A673 (cell line): Measurements from ENCODE around the gene MAMSTR. TPM values are rescaled to one million over a fixed set of nuclear protein-coding genes. Genes with fewer than 3 reads are reported as not detected.

Experiments
- BruUV-seq: library from RNA; stranded (reverse); fragments of 400-500 nt; replicated peaks from 2 replicates; lab custom pipeline; 2021; lab: Mats Ljungman, UMichigan
- CTCF ChIA-PET: fragments of 300-600 bp; sonication (Branson Sonifier 250); formaldehyde crosslinking; loops from one replicate; lab custom pipeline; 2022; ENCODE audit warnings: antibody characterized with exemption; lab: Charles Lee
- POLR2A ChIA-PET: fragments of 300-600 bp; sonication (Branson Sonifier 250); formaldehyde crosslinking; loops from one replicate; lab custom pipeline; 2022; ENCODE audit warnings: antibody characterized with exemption; ENCODE audit not compliant: low non-redundant PET; lab: Charles Lee
- DNase-seq: peaks from one replicate; pipeline ENCODE4 v3.0.0-alpha.2; 2015; ENCODE audit warnings: low spot score
- H3K27ac ChIP-seq: fragments of 200-600 bp; sonication (generic); 2 replicates; pipeline ENCODE4 v1.5.1; 2016; ENCODE audit warnings: mixed run types, low read depth, mild to moderate bottlenecking, mixed read lengths, antibody characterized with exemption, low read length; ENCODE audit not compliant: poor library complexity, severe bottlenecking
- H3K27me3 ChIP-seq: fragments of 200-600 bp; sonication (generic); replicated peaks from 2 replicates; pipeline ENCODE4 v1.6.1; 2017; ENCODE audit warnings: mixed run types, low read depth, mild to moderate bottlenecking, mixed read lengths, antibody characterized with exemption, low read length; ENCODE audit not compliant: insufficient read depth, poor library complexity
- H3K36me3 ChIP-seq: fragments of 200-600 bp; sonication (generic); 2 replicates; pipeline ENCODE4 v1.6.1; 2016; ENCODE audit warnings: mixed run types, mild to moderate bottlenecking, mixed read lengths, antibody characterized with exemption, low read length; ENCODE audit not compliant: insufficient read depth, poor library complexity, severe bottlenecking
- H3K4me1 ChIP-seq: fragments of 200-600 bp; sonication (generic); 2 replicates; pipeline ENCODE4 v1.6.1; 2017; ENCODE audit warnings: mixed run types, mild to moderate bottlenecking, mixed read lengths, antibody characterized with exemption, low read length; ENCODE audit not compliant: insufficient read depth, poor library complexity, severe bottlenecking
- H3K4me3 ChIP-seq: fragments of 200-600 bp; sonication (generic); 2 replicates; pipeline ENCODE4 v1.5.1; 2016; ENCODE audit warnings: low read depth, mixed run types, mild to moderate bottlenecking, mixed read lengths, low read length; ENCODE audit not compliant: poor library complexity, severe bottlenecking
- H3K9me3 ChIP-seq: fragments of 200-600 bp; sonication (generic); 2 replicates; pipeline ENCODE4 v1.6.1; 2016; ENCODE audit warnings: mixed run types, low read depth, mild to moderate bottlenecking, mixed read lengths, antibody characterized with exemption, low read length; ENCODE audit not compliant: poor library complexity, severe bottlenecking
- CTCF ChIP-seq: fragments of 300-800, 200-600 bp; sonication (generic); conservative IDR thresholded peaks from 2 replicates; pipeline ENCODE4 v1.5.1; 2017; ENCODE audit warnings: low read depth, mild to moderate bottlenecking, antibody characterized with exemption, low read length, moderate library complexity, mixed read lengths
- EZH2 ChIP-seq: fragments of 200-600 bp; sonication (generic); IDR thresholded peaks from 2 replicates; pipeline ENCODE4 v1.6.1; 2017; ENCODE audit warnings: borderline replicate concordance, low read depth, mild to moderate bottlenecking, mixed read lengths, antibody characterized with exemption, low read length; ENCODE audit not compliant: poor library complexity, severe bottlenecking
- intact Hi-C: fragments of 100-400 bp; cut with micrococcal nuclease; formaldehyde crosslinking; loops from one replicate; pipeline ENCODE4 v1.10.0; 2022; ENCODE audit not compliant: unreplicated experiment
- total RNA-seq: library from RNA; stranded (reverse); gene quantifications from 2 replicates; pipeline ENCODE4 v1.2.3, GENCODE V29; 2021

The MAMSTR gene
- total RNA-seq, 1 experiment from 2014 or later, result 4.7 TPM

GRCh38 chr19:48739404-48740163 is 20.1 kb upstream of the MAMSTR start:
- H3K27ac ChIP-seq, result peak overlapping the region; percentile 73
- H3K27me3 ChIP-seq, result no peaks in the 10 kb centered on the region
- no TSS peak for BruUV-seq
- peaks cover 21% of the 10 kb centered on the region for H3K4me1 ChIP-seq
- no peaks in the 10 kb centered on the region for H3K9me3 ChIP-seq
- H3K36me3 ChIP-seq, result no peaks in the 10 kb centered on the region
- no peak for TF ChIP-seq CTCF
- no peak for TF ChIP-seq EZH2
- ChIA-PET POLR2A (interaction anchor here (0.5 kb wide), 1 partner anchor 616 kb away, joined by 3 read pairs; no protein-coding TSS in a partner anchor), CTCF (interaction anchor here (0.8 to 1.5 kb wide), 2 partner anchors 65 to 231 kb away, joined by 3 to 4 read pairs; no protein-coding TSS in a partner anchor)
- intact Hi-C loops, result loop anchor here (5.0 kb wide), 1 partner anchor 92 kb away; the partner anchor contains the start of gene CA11
- DNase-seq, result no peak
- H3K4me3 ChIP-seq, result peak overlapping the region; percentile 59

GRCh38 chr19:48738557-48739403 is 19.3 kb upstream of the MAMSTR start:
- ChIA-PET CTCF (interaction anchor here (0.5 to 1.5 kb wide), 4 partner anchors 14 to 232 kb away, joined by 3 to 4 read pairs (median 3); no protein-coding TSS in a partner anchor), POLR2A (interaction anchor here (0.6 kb wide), 1 partner anchor 15 kb away, joined by 9 read pairs; no protein-coding TSS in a partner anchor)
- no TSS peak for BruUV-seq
- Histone ChIP-seq H3K36me3 (no peaks in the 10 kb centered on the region), H3K4me1 (peaks cover 21% of the 10 kb centered on the region), H3K9me3 (no peaks in the 10 kb centered on the region), H3K27me3 (no peaks in the 10 kb centered on the region), H3K27ac (peak overlapping the region; percentile 73), H3K4me3 (peak overlapping the region; percentile 59)
- TF ChIP-seq EZH2 (no peak), CTCF (peak; percentile 45; the same call in 1 of the 2 replicates)
- DNase-seq, result peak; percentile 94
- intact Hi-C loops, result loop anchor here (5.0 kb wide), 1 partner anchor 91 kb away; the partner anchor contains the start of gene CA11

GRCh38 chr19:48737360-48737998 is 18.0 kb upstream of the MAMSTR start:
- no peak for DNase-seq
- ChIA-PET CTCF (no interaction called here), POLR2A (no interaction called here)
- H3K27ac ChIP-seq, result no peak overlapping the region
- no TSS peak for BruUV-seq
- H3K4me1 ChIP-seq, result peaks cover 21% of the 10 kb centered on the region
- H3K36me3 ChIP-seq, result no peaks in the 10 kb centered on the region
- no peaks in the 10 kb centered on the region for H3K27me3 ChIP-seq
- intact Hi-C loops, result loop anchor here (5.0 kb wide), 1 partner anchor 90 kb away; the partner anchor contains the start of gene CA11
- H3K4me3 ChIP-seq, result no peak overlapping the region
- no peak for TF ChIP-seq CTCF
- no peak for TF ChIP-seq EZH2
- no peaks in the 10 kb centered on the region for H3K9me3 ChIP-seq
